Measurements from ENCODE around the gene CFAP20DC. TPM values are rescaled to one million over a fixed set of nuclear protein-coding genes. Genes with fewer than 3 reads are reported as not detected.
"Not testable (repeated sequence)": the region's sequence is repeated elsewhere in the genome, so short reads cannot be mapped to it uniquely, and the experiment has no call there.

Gene CFAP20DC
- total and polyA plus RNA-seq, 2 donors (not counting 1 experiment from before 2014, with no cell fraction given) = 1.9 to 3.8 TPM

DNA sequence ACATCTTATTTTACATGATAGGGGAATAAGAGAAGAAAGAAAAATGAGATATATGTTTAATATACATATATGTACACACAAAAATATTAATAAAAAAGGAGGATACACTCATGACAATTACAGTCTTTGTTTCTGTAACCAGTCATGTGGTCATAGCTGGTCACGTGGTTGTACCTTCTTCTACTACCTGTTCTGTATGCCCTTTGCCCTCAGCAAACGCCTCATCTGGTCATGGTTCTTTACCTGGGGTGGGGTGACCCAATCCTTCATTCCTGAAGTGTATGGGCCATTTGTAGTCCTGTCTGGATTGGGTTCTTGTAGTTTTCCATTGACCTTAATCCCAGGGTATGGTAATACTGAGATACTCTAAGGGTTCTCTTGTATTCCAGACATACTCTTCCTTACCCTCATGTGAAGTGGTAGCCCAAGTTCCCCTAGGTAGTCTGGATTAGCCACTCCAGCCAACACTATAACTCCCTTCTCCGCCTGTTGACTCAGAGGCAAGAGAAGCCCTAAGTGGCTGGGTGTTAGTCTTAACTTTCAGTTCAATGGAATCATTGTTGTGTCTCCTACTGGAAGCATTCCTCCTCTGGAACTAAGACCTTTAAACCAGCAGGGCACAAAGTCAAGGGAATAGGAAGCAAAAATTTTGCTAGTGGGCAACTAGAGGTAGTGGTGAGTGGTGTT, 336.0 kb downstream of the CFAP20DC start:
- Histone ChIP-seq H2AFZ (ENCODE audit: low read length) (no peak overlapping the region), H3K4me2 (ENCODE audit: extremely low read depth, insufficient read depth, low read length) (no peak overlapping the region), H3K4me1 (ENCODE audit: control insufficient read depth, extremely low read depth, insufficient read depth, low read length) (no peaks in the 10 kb centered on the region), H3K27me3 (ENCODE audit: control insufficient read depth, insufficient read depth, low read length) (no peaks in the 10 kb centered on the region), H3K4me3 (replicated peaks in 1 of 4; ENCODE audit: control extremely low read depth in 1 of 4, insufficient read depth in 1 of 4, low read depth in 3 of 4, low read length in 4 of 4) (no peak overlapping the region), H3K9me3 (ENCODE audit: control insufficient read depth, insufficient read depth, low read depth, low read length) (no peaks in the 10 kb centered on the region), H4K20me1 (ENCODE audit: control insufficient read depth, extremely low read depth, insufficient read depth, low read length) (no peaks in the 10 kb centered on the region), H3K9ac (ENCODE audit: insufficient read depth, low read length) (no peak overlapping the region), H3K27ac (ENCODE audit: insufficient read depth, low read length) (no peak overlapping the region), H3K79me2 (ENCODE audit: control insufficient read depth, insufficient read depth, low read length) (no peaks in the 10 kb centered on the region), H3K36me3 (ENCODE audit: control insufficient read depth, insufficient read depth, low read length) (no peaks in the 10 kb centered on the region)
- no peak for TF ChIP-seq EZH2 (IDR thresholded peaks at IDR 0.05; ENCODE audit: low read length, missing control alignments)
- TF ChIP-seq, protein P1, sequence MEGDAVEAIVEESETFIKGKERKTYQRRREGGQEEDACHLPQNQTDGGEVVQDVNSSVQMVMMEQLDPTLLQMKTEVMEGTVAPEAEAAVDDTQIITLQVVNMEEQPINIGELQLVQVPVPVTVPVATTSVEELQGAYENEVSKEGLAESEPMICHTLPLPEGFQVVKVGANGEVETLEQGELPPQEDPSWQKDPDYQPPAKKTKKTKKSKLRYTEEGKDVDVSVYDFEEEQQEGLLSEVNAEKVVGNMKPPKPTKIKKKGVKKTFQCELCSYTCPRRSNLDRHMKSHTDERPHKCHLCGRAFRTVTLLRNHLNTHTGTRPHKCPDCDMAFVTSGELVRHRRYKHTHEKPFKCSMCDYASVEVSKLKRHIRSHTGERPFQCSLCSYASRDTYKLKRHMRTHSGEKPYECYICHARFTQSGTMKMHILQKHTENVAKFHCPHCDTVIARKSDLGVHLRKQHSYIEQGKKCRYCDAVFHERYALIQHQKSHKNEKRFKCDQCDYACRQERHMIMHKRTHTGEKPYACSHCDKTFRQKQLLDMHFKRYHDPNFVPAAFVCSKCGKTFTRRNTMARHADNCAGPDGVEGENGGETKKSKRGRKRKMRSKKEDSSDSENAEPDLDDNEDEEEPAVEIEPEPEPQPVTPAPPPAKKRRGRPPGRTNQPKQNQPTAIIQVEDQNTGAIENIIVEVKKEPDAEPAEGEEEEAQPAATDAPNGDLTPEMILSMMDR (conservative IDR thresholded peaks at IDR 0.05 in 1 of 2, IDR thresholded peaks at IDR 0.05 in 1 of 2; ENCODE audit: low read depth in 1 of 2, low read length in 2 of 2) = no peak
- no peak for DNase-seq (ENCODE audit: low read depth in 2 of 2)

DNA sequence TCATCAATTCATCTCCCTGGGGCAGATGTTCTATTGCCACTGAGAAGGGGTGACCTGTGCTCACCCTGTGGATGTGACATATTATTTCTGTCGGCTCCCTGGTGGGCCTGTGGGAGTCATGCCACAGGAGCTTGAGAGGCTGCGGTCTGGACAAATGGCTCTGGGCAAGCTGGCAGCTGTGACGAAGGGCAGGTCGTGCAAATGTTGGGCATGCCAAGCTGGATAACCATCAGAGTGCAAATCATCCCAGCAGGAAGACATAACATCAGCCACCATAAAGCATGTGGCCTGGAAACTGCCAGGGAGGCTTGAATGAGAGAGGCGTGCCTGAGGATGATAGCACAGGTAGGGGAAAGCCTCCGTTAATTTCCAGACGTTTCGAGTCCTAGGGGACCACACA, 338.0 kb downstream of the CFAP20DC start:
- DNase-seq (ENCODE audit: low read depth in 2 of 2) = no peak
- H3K36me3 ChIP-seq (ENCODE audit: control insufficient read depth, insufficient read depth, low read length) = no peaks in the 10 kb centered on the region

GRCh38 chr3:58708983-58709382, 340.8 kb downstream of the CFAP20DC start:
- H4K20me1 ChIP-seq (ENCODE audit: control insufficient read depth, extremely low read depth, insufficient read depth, low read length); H3K27ac ChIP-seq (ENCODE audit: insufficient read depth, low read length); DNase-seq (ENCODE audit: low read depth in 2 of 2); H3K4me1 ChIP-seq (ENCODE audit: control insufficient read depth, extremely low read depth, insufficient read depth, low read length); H3K79me2 ChIP-seq (ENCODE audit: control insufficient read depth, insufficient read depth, low read length); H3K36me3 ChIP-seq (ENCODE audit: control insufficient read depth, insufficient read depth, low read length); H3K4me2 ChIP-seq (ENCODE audit: extremely low read depth, insufficient read depth, low read length); H3K9me3 ChIP-seq (ENCODE audit: control insufficient read depth, insufficient read depth, low read depth, low read length); H2AFZ ChIP-seq (ENCODE audit: low read length); H3K27me3 ChIP-seq (ENCODE audit: control insufficient read depth, insufficient read depth, low read length); H3K9ac ChIP-seq (ENCODE audit: insufficient read depth, low read length); H3K4me3 ChIP-seq (replicated peaks in 1 of 4; ENCODE audit: control extremely low read depth in 1 of 4, insufficient read depth in 1 of 4, low read depth in 3 of 4, low read length in 4 of 4): not testable (repeated sequence)

More for the DNA sequence above, 338.0 kb downstream of the CFAP20DC start:
- no peaks in the 10 kb centered on the region for H4K20me1 ChIP-seq (ENCODE audit: control insufficient read depth, extremely low read depth, insufficient read depth, low read length)
- H2AFZ ChIP-seq (ENCODE audit: low read length) = no peak overlapping the region
- H3K79me2 ChIP-seq (ENCODE audit: control insufficient read depth, insufficient read depth, low read length) = no peaks in the 10 kb centered on the region
- H3K9me3 ChIP-seq (ENCODE audit: control insufficient read depth, insufficient read depth, low read depth, low read length) = no peaks in the 10 kb centered on the region
- no peak overlapping the region for H3K27ac ChIP-seq (ENCODE audit: insufficient read depth, low read length)
- H3K9ac ChIP-seq (ENCODE audit: insufficient read depth, low read length) = no peak overlapping the region
- no peaks in the 10 kb centered on the region for H3K27me3 ChIP-seq (ENCODE audit: control insufficient read depth, insufficient read depth, low read length)
- H3K4me1 ChIP-seq (ENCODE audit: control insufficient read depth, extremely low read depth, insufficient read depth, low read length) = no peaks in the 10 kb centered on the region
- no peak for TF ChIP-seq EZH2 (IDR thresholded peaks at IDR 0.05; ENCODE audit: low read length, missing control alignments)
- TF ChIP-seq, protein P1 (conservative IDR thresholded peaks at IDR 0.05 in 1 of 2, IDR thresholded peaks at IDR 0.05 in 1 of 2; ENCODE audit: low read depth in 1 of 2, low read length in 2 of 2) = no peak
- H3K4me3 ChIP-seq (replicated peaks in 1 of 4; ENCODE audit: control extremely low read depth in 1 of 4, insufficient read depth in 1 of 4, low read depth in 3 of 4, low read length in 4 of 4) = no peak overlapping the region
- H3K4me2 ChIP-seq (ENCODE audit: extremely low read depth, insufficient read depth, low read length) = no peak overlapping the region
